Skeletal muscle tissue (tissue), 4 donors: ENCODE results near the gene HOXC4. TPM values are rescaled to one million over a fixed set of nuclear protein-coding genes. Genes with fewer than 3 reads are reported as not detected.

Experiments used
- H3K27ac ChIP-seq: one replicate; pipeline ENCODE4 v1.7.0; 2013; ENCODE audit warnings: mild to moderate bottlenecking, low read depth, low read length, inconsistent platforms
- H3K27me3 ChIP-seq, 3 donors: one replicate each; pipeline ENCODE4 v1.7.0; 2013; ENCODE audit warnings: low read length in 3 of 3; ENCODE audit not compliant: control insufficient read depth in 3 of 3, insufficient read depth in 3 of 3
- H3K36me3 ChIP-seq, 3 donors: one replicate each; pipeline ENCODE4 v1.7.0; 2013; ENCODE audit warnings: low read length in 3 of 3; ENCODE audit not compliant: control insufficient read depth in 3 of 3, insufficient read depth in 3 of 3
- H3K4me1 ChIP-seq, 3 donors: one replicate each; pipeline ENCODE4 v1.7.0; 2013; ENCODE audit warnings: low read length in 3 of 3, mild to moderate bottlenecking in 3 of 3; ENCODE audit not compliant: control insufficient read depth in 3 of 3, insufficient read depth in 3 of 3
- H3K4me3 ChIP-seq, 3 donors: one replicate each; pipeline ENCODE4 v1.7.0; 2013; ENCODE audit warnings: low read length in 3 of 3
- H3K9ac ChIP-seq, 3 donors: one replicate each; pipeline ENCODE4 v1.7.0; 2013; ENCODE audit warnings: low read length in 3 of 3, mild to moderate bottlenecking in 3 of 3, moderate library complexity in 2 of 3, low read depth in 1 of 3
- H3K9me3 ChIP-seq, 3 donors: one replicate each; pipeline ENCODE4 v1.7.0; 2013; ENCODE audit warnings: low read length in 3 of 3; ENCODE audit not compliant: control insufficient read depth in 3 of 3
- total RNA-seq: library from RNA; depleted of rRNA; stranded (reverse); fragments of >200 nt; gene quantifications from one replicate; pipeline ENCODE4 v1.2.3, GENCODE V29; 2014
- donor health status: Osteomylitis.

The HOXC4 gene
- total RNA-seq, 1 donor from 2014 or later = 1.0 TPM

DNA sequence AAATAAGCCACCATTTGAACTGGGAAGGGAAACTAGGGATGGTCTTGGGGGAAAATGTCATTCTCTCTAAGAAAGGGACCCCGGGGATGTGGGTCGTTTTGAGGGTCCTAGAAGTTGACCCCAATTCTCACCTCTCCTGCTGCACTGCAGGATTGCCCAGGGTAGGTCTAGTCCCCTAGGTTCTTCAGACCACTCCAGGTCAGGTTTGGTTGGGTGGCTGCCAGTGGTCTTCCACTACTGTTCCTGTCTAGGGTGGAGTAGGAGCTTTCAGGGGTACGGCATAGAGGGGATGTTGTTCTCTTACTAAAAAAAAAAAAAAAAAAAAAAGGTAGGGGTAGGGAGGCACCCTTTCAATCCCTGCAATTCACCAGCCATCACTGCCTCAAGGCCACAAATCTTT lies 37.6 kb upstream of the HOXC4 start:
- Histone ChIP-seq H3K4me1 (peaks cover 41 to 56% (median 41%) of the 10 kb centered on the region in 3 donors), H3K9ac (peak overlapping the region in 2 of 3 donors; percentile 54 to 90), H3K27me3 (peaks cover 0 to 2% (median 0%) of the 10 kb centered on the region in 3 donors), H3K4me3 (peak overlapping the region; percentile 55 to 85 (median 61)), H3K36me3 (no peaks in the 10 kb centered on the region), H3K9me3 (no peaks in the 10 kb centered on the region), H3K27ac (peak overlapping the region; percentile 93)

DNA sequence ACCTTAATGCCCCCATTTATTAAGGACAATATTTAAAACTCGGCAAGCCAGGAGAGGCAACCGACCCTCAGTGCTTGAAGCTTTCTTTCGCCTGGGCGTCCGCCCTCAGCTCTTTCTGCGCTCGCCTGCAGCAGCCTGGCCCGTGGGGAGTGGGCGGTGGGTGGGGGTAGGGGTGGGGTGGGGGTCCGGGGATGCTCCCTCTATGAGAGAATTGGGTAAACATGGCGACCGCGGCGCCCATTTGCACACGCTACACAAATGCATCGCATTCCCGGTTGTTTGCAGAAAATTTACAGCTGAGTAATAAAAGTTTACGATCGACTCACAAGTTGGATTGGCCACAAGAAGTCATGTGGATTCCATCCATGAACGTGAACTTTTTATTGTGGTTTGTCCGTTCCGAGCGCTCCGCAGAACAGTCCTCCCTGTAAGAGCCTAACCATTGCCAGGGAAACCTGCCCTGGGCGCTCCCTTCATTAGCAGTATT lies 37.1 kb upstream of the HOXC4 start:
- H3K4me1 ChIP-seq = peaks cover 45 to 58% (median 45%) of the 10 kb centered on the region in 3 donors
- H3K27ac ChIP-seq = peak overlapping the region; percentile 99
- H3K9me3 ChIP-seq = no peaks in the 10 kb centered on the region
- H3K9ac ChIP-seq = peak overlapping the region; percentile 74 to 98 (median 90)
- no peaks in the 10 kb centered on the region for H3K27me3 ChIP-seq
- H3K36me3 ChIP-seq = no peaks in the 10 kb centered on the region
- H3K4me3 ChIP-seq = peak overlapping the region; percentile 79 to 85 (median 84)

DNA sequence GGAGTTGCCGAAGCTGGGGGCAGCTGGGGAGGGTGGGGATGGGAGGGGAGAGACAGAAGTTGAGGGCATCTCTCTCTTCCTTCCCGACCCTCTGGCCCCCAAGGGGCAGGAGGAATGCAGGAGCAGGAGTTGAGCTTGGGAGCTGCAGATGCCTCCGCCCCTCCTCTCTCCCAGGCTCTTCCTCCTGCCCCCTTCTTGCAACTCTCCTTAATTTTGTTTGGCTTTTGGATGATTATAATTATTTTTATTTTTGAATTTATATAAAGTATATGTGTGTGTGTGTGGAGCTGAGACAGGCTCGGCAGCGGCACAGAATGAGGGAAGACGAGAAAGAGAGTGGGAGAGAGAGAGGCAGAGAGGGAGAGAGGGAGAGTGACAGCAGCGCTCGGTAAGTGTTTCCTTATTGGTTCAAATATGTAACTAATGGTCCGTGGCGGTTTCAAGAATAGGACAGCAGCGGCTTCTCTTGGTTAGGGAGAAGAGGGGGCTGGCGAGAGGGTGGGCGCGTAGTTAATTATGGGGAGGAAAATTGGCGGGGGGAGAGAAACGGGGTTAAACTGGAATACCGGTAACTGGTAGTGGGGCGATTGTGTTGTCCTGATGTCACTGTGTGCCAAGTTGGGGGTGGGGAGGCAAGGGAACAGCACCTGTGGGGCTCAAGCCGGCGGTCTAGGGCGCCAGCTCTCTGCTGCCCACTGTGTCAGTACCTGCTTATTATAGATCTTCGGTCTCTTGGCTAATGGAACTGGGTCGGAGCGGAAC lies 36.4 kb upstream of the HOXC4 start:
- H3K27me3 ChIP-seq = no peaks in the 10 kb centered on the region
- H3K4me3 ChIP-seq = peak overlapping the region; percentile 79 to 85 (median 84)
- peak overlapping the region; percentile 99 for H3K27ac ChIP-seq
- peak overlapping the region; percentile 90 to 98 (median 94) for H3K9ac ChIP-seq
- no peaks in the 10 kb centered on the region for H3K9me3 ChIP-seq
- H3K36me3 ChIP-seq = no peaks in the 10 kb centered on the region
- H3K4me1 ChIP-seq = peaks cover 51 to 65% (median 52%) of the 10 kb centered on the region in 3 donors

DNA sequence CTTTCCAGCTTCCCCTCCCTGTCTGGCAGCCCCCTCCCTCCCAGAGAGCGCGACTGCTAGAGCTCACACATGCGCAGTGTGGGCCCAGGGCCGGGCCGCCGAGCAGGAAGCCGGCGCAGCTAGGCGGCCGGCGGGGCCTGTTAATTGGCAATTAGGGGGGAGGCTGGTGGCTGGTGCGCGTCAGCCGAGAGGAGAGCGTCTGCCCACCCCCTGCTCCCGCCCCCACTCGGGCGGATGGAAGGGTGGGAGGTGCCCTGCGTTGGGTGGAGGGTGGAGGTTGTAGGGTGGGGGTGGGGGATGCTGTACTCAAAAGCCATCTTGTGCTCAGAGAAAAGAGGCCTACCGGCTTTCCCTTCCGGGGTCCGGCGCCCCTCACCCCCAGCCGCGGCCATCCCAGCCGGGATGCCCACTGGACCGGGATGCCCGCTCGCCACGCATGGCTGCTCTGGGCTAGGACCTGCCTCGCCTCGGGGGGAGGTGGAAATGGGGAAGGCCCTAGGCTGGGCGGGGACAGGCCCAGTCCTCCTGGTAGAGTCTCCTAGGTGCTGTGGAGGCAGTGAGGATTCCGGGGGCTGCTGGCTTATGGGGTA lies 35.7 kb upstream of the HOXC4 start:
- Histone ChIP-seq H3K9me3 (no peaks in the 10 kb centered on the region), H3K27ac (peak overlapping the region; percentile 99), H3K4me1 (peaks cover 54 to 69% (median 54%) of the 10 kb centered on the region in 3 donors), H3K36me3 (no peaks in the 10 kb centered on the region), H3K4me3 (peak overlapping the region; percentile 79 to 85 (median 84)), H3K9ac (peak overlapping the region; percentile 90 to 98 (median 94)), H3K27me3 (no peaks in the 10 kb centered on the region)

DNA sequence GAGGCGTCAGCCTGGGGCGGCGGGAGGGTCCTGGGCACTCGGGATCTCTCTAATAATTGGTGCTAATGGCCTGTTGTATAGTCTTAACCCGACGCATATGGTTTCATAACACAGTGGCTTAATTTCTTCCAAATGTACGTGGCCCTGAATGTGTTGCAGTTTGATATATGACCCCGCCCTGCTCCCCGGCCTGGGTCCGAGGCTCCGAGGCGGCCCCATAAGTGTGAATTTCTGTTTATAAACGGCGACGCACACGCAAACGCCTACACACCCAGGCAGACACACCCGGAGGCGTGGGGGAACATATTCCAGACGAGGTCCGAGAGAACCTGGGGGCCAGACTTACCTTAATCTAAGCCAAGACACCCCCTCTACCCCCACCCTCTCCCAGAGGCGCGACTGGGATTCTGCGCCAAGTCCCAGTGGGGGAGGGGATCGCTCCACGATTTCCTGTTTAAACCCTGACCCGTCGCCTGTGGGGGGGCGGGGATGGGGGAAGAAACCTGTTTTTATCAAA lies 35.1 kb upstream of the HOXC4 start:
- Histone ChIP-seq H3K36me3 (no peaks in the 10 kb centered on the region), H3K27me3 (no peaks in the 10 kb centered on the region), H3K27ac (peak overlapping the region; percentile 99), H3K4me3 (peak overlapping the region; percentile 79 to 84 (median 81)), H3K4me1 (peaks cover 54 to 69% (median 54%) of the 10 kb centered on the region in 3 donors), H3K9me3 (no peaks in the 10 kb centered on the region), H3K9ac (peak overlapping the region; percentile 90 to 98 (median 94))

DNA sequence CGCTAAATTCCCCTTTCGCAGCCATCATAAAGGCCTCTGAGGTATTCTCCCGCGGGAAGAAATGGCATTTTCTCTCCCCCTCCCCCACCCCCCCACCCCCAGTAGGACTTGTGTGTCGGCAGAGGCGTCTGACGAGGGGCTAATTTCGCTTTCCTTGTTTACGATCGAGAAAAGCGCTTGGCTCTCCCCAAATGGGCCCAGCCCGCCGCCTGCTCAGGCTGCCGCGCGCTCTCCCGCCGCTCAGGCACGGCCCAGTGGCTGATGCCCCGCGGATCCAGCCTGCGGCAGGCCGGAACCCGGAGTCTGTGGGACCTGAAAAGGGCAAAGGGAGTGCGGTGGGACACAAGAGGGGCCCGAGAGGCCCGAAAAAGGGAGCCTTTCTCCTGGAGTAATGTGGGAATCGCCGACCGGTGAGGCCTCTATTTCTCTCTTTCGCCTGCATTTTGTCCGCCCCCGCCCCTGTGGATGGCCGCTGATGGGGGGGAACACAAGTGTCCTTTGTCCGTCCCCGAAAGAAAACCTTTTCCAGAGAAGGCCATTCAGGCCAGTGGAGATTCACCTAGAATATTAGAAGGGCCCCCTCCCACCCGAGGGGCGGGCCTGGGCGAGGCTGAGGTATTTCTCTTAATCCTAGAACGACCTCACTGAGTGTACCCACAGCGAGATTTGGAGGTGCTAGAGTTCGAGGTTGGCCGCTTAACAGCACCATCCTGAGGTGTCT lies 34.4 kb upstream of the HOXC4 start:
- H3K9me3 ChIP-seq = no peaks in the 10 kb centered on the region
- H3K27me3 ChIP-seq = no peaks in the 10 kb centered on the region
- H3K9ac ChIP-seq = peak overlapping the region; percentile 95 to 99 (median 98)
- peak overlapping the region; percentile 80 to 84 (median 81) for H3K4me3 ChIP-seq
- peak overlapping the region; percentile 99 for H3K27ac ChIP-seq
- H3K36me3 ChIP-seq = no peaks in the 10 kb centered on the region
- H3K4me1 ChIP-seq = peaks cover 55 to 69% (median 56%) of the 10 kb centered on the region in 3 donors

DNA sequence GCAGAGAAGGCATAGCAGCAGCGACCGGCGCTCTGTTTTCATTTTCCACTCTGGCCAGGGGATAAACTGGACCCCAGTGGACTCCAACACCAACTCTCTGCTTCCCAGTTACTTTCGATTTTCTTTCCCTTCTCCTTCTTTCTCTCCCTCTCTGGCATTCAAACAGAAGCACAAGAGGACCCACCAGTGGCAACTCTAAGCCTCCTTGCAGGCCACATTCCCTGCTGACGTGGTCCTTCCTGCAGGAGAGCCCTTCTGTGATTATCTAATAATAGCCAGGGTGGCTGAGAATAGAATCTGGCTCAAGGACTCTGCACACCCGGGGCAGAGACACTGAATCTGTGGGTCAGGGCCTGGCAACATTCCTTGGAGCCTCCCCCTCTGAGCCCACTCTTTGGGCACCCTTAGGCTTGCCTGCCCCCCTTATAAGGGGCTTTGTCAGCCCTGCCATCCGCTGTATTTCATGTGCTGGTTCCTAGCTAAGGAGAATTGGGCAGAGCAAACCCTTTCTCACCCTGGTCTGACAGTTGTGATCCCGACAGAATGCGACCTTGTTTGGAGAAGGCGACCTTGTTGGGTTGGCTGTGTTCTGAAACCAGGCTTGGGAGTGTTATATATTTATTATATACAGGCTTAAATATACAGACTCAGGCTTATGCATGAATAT lies 33.6 kb upstream of the HOXC4 start:
- Histone ChIP-seq H3K27me3 (no peaks in the 10 kb centered on the region), H3K4me3 (peak overlapping the region; percentile 80 to 84 (median 81)), H3K9ac (peak overlapping the region; percentile 95 to 99 (median 98)), H3K4me1 (peaks cover 57 to 70% (median 60%) of the 10 kb centered on the region in 3 donors), H3K27ac (peak overlapping the region; percentile 99), H3K36me3 (no peaks in the 10 kb centered on the region), H3K9me3 (no peaks in the 10 kb centered on the region)

DNA sequence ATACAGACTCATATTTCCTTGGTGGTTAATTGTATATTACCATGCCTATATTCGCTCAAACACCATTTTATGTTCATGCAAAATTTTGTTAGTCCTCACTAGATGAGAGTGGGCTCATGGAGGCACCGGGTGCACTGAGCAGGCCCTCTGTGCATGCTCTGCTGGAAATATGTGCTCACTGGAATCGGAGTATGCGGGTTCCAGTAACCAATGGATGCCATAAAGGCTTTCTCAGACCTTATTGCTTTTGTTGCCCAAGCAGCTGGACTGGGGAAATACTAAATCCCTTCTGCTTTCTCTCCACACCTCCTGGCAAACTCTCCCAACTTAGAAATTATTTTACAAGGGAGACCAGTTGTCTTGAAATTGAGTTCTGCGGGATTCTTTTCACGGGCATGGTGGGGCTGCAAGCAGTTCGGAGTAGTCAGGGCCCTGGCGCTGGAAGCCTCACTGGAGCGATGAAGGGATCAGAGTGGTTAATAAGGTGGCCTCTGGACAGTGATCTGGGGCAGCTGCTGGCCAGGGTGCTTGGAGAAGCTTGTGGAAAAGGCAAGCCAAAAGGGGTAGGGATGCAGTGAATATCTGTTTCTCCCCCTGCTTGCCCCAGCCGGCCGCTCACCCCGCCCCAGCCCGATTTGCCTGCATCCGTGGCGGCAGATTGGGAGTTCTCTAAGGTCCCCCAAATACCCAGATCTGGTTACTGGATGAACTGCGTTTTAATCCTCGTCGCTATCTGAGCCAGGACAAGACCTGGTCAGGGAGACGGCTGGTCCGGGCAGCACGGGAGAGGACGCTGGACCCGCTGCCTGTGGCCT lies 32.8 kb upstream of the HOXC4 start:
- Histone ChIP-seq H3K9ac (peak overlapping the region; percentile 95 to 99 (median 98)), H3K9me3 (no peaks in the 10 kb centered on the region), H3K4me3 (peak overlapping the region; percentile 80 to 84 (median 81)), H3K27me3 (no peaks in the 10 kb centered on the region), H3K4me1 (peaks cover 49 to 71% (median 65%) of the 10 kb centered on the region in 3 donors), H3K27ac (peak overlapping the region; percentile 99), H3K36me3 (no peaks in the 10 kb centered on the region)
